Stimulated activated CD4-positive, alpha-beta T cell treated with anti-CD3 and anti-CD28 coated beads, Interleukin-15, amount 100 ng/mL, for 48 hours (primary cell): ENCODE results near the gene ZNF831.

Source experiments
- DNase-seq, 2 donors: peaks; one replicate each; pipeline ENCODE4 v3.0.0-alpha.2; 2020; ENCODE audit warnings: low read depth in 2 of 2

The ZNF831 gene

GRCh38 chr20:59305908-59306655, 142.5 kb downstream of the ZNF831 start:
- DNase-seq = no peak

DNA sequence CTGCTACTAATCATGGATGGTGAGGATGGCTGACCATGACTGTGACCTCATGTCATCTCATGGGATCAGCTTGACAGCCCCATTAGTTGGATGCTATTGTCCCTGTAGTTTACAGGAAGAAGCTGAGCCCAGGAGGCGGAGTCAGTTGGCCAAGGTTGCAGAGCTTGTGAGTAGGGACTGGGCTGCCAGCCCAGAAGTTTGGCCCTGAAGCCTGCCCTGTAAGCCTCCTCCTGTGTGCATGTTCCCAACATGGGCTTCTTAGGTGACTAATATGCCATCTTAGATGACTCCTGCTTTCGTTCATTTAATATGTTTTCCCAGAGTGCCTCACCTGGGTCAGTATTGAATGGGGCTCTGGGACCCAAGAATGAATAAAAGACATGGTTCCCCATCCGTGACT, 143.6 kb downstream of the ZNF831 start:
- DNase-seq = no peak
